GM12891 (cell line): Measurements from ENCODE around the gene PROK1.

Experiments used
- DNase-seq: peaks from one replicate; pipeline ENCODE4 v3.0.0; 2011; ENCODE audit warnings: low spot score; ENCODE audit not compliant: insufficient read length
- FAIRE-seq: peaks from 2 replicates; lab custom pipeline; 2011; peaks lifted over from hg19 to GRCh38; lab: Jason Lieb, UNC
- PAX5 ChIP-seq: IDR thresholded peaks from 2 replicates; pipeline ENCODE4 v1.6.1; 2011; ENCODE audit warnings: low read length, moderate library complexity, mild to moderate bottlenecking; ENCODE audit not compliant: insufficient read depth, severe bottlenecking
- POLR2A ChIP-seq: IDR thresholded peaks from 2 replicates; pipeline ENCODE4 v1.6.1; 2011; ENCODE audit warnings: low read depth, low read length, control low read depth
- POLR2AphosphoS5 ChIP-seq: IDR thresholded peaks from 2 replicates; pipeline ENCODE4 v1.6.1; 2011; ENCODE audit warnings: low read depth, low read length, control low read depth
- POU2F2 ChIP-seq: IDR thresholded peaks from 2 replicates; pipeline ENCODE4 v1.6.1; 2011; ENCODE audit warnings: low read depth, mild to moderate bottlenecking, control low read depth, low read length, moderate library complexity
- SPI1 ChIP-seq: IDR thresholded peaks from 2 replicates; pipeline ENCODE4 v1.6.1; 2011; ENCODE audit warnings: low read depth, low read length, control low read depth
- TAF1 ChIP-seq: IDR thresholded peaks from 2 replicates; pipeline ENCODE4 v1.6.1; 2011; ENCODE audit warnings: low read depth, low read length, control low read depth

The PROK1 gene

DNA sequence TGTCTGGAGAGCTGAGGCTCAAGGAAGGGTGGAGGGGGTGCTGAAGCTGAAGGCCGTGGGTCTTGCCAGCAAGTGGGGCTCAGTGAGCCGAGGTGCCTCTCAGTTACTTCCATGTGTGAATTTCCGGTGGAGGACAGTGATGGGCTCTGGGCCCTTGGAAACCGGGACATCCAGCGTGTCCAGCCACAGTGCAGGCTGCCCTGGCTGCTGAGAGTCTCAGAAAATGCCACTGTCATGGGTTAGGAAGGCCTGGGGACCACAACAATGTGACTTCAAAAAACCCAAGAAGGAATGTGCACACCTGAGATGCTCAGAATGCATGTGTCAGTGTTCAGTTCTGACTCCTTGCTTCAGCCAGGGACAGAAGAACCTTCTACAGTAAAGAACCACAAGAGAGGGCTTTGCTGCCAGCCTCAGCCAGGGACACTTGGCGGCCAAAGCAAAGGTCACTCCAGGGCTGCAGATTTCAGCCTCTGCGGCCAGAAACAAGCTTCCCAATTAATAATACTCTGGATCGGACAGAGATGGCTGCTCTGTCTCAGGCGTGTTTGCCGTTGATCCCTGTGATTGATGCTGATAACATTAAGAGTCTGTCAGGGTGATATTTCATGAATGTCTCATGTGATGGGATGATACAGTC lies 30.8 kb upstream of the PROK1 start:
- DNase-seq (no peak), FAIRE-seq (no peak)
- TF ChIP-seq SPI1, result no peak
- no peak for TF ChIP-seq PAX5
- no peak for TF ChIP-seq POLR2AphosphoS5
- TF ChIP-seq POU2F2, result no peak
- TF ChIP-seq TAF1, result no peak
- TF ChIP-seq POLR2A, result no peak

DNA sequence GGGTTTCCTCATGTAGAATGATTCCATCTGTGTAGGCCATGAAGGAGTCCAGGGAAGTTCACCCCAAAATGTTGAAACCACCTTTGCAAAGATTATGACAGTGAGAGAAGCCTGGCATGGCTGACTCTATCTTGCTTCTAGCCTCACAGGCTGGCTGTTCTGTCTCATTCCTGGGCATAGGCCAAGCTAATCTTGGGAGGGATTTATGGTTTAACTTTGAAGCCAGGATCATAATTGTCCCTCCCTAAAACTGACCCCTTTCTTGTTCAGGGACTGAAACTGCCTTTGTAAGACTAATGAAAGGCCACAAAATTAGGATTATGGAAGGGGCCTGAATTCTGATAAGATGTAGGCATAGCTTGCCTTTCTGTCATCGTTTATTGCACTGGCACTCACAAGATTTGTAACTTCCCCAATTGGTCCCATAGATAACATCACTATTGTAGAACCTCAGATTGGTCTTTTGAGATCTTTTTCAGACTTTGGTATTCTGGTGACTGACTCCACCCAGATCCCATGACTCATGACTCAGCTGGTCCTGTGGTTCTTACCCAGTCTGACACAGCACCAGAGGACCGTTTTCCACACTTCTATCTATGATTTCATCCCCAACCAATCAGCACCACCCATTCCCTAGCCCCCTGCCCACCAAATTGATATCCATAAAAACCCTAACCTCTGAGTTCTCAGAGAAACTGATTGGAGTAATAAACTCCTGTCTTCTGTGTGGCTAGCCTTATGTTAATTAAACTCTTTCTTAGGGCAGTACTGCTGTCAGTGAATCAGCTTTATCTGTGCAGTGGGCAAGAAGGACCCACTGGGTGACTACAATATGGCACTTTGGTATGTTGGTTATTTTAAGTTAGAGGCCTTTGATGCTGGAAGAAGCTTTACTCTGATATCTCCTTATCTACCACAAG lies 29.8 kb upstream of the PROK1 start:
- DNase-seq (no peak), FAIRE-seq (no peak)
- no peak for TF ChIP-seq POU2F2
- no peak for TF ChIP-seq POLR2AphosphoS5
- no peak for TF ChIP-seq POLR2A
- TF ChIP-seq PAX5, result no peak
- no peak for TF ChIP-seq SPI1
- TF ChIP-seq TAF1, result no peak

DNA sequence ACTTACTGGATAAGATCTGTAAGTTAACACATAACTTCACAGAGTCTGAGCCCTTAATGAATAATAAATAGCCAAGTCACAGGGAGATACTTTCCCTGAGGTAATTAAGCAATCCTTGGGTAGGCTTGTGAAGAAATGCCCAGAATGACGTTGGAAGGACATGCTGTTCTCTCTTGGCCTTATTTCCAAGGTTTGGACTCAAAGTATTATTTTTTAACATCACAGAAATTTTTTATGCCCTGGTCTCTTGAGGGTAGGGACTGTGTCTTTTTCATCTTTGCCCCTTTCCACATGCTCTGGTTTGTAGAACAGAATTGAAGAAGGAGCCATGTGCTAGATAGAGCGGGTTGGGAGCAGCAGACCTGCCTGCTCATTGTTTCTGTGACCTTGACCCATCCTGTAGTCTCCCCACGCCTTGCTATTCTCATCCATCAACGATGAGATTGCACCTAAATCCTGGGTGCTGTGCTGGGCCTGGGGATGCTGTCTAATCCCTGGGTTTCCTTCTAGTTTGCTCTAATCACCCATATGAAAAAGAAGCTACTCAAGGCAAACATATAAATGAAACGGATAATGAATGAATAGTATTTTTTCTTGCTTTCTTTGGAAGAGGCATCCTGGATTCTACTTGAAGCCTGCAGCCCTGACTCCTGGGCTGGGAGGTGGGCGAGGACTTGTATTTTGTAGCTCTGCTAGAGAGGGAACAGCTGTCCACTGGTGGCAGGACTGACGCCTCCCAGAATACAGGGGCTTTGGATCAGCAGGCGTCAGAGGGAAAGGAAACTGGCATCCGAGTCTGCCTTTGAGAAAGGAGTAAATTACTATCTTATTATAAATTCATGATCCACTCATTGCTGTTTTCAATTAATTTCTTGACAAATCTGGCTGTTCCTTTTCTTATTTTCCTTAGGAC lies 26.0 kb upstream of the PROK1 start:
- TF ChIP-seq TAF1, result no peak
- TF ChIP-seq POU2F2, result no peak
- no peak for TF ChIP-seq SPI1
- no peak for TF ChIP-seq POLR2A
- no peak for TF ChIP-seq PAX5
- no peak for TF ChIP-seq POLR2AphosphoS5
- FAIRE-seq (no peak), DNase-seq (no peak)

GRCh38 chr1:110425612-110426152 lies 25.3 kb upstream of the PROK1 start:
- FAIRE-seq (no peak), DNase-seq (no peak)
- TF ChIP-seq PAX5, result no peak
- no peak for TF ChIP-seq TAF1
- no peak for TF ChIP-seq POU2F2
- no peak for TF ChIP-seq SPI1
- TF ChIP-seq POLR2AphosphoS5, result no peak
- no peak for TF ChIP-seq POLR2A

GRCh38 chr1:110426854-110427253 lies 24.1 kb upstream of the PROK1 start:
- DNase-seq (no peak), FAIRE-seq (no peak)
- no peak for TF ChIP-seq POLR2AphosphoS5

DNA sequence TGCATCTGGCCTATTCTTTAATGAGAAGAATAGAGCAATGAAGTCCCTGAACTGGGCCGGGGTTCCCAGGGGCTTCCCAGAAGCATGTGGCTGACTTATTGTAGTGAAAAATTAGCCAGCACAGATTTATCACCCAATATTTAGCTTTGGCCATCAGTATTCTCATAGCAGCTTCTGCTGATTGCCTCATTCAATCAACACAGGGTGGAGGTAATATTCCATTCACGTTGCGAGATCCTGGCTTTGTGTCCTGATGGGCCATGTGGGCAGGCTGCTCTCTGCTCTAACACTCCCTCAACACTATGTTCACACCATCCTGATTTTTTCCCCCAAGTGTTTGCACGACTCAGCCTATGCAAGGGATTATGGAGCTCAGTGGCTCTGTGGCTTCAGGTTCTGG lies 22.0 kb upstream of the PROK1 start:
- DNase-seq (no peak), FAIRE-seq (no peak)
- TF ChIP-seq POLR2AphosphoS5 (no peak), POLR2A (no peak), SPI1 (no peak), PAX5 (no peak), TAF1 (no peak), POU2F2 (no peak)

DNA sequence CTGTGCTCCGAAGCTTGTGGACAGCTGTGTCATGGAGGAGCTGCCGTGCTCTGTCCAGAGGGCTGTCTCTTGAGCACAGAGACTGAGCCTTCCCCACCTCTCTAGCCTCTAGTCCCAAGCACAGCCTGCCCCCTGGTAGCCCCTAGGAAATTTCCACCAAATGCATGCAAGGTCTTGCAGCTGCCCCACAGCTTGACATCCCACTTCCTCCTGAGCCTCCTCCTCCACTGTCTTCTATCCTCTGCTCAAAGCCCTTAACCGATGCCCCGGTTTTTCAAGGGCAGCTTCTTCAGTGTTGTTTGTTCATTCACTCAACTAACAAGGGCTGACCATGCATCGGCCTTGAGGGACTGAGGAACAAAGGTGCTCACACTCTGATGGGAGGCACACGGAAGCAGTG lies 20.6 kb upstream of the PROK1 start:
- FAIRE-seq (no peak), DNase-seq (no peak)
- TF ChIP-seq POLR2AphosphoS5 (no peak), POLR2A (no peak), PAX5 (no peak), TAF1 (no peak), POU2F2 (no peak), SPI1 (no peak)

DNA sequence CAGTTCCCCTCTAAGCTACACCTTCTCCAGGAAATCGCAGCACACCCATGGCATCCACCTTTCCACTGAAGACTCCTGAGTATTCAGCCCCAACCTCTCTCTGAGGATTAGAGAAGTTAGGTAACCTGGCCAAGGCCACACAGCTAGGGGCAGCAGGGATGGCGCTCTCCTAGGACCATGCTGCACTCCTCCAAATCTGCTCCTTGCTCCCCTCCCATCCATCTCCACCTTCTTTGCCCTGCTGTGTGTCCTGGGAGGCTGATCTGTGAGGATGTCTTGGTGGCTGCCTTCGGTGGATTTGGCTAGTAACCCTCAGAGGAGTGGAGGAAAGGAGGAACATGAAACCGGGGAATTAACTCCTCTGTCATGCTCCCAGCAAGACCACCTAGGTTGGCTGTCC lies 20.0 kb upstream of the PROK1 start:
- no peak for TF ChIP-seq POLR2AphosphoS5
- no peak for TF ChIP-seq PAX5
- TF ChIP-seq SPI1, result no peak
- no peak for TF ChIP-seq POLR2A
- TF ChIP-seq POU2F2, result no peak
- no peak for TF ChIP-seq TAF1
- FAIRE-seq (no peak), DNase-seq (no peak)

- DNase-seq (no peak), FAIRE-seq (no peak)
- TF ChIP-seq POLR2AphosphoS5 (no peak), SPI1 (no peak), TAF1 (no peak), PAX5 (no peak), POLR2A (no peak), POU2F2 (no peak)
Measured at GRCh38 chr1:110433213-110433612, 17.7 kb upstream of the PROK1 start.

- DNase-seq (no peak), FAIRE-seq (no peak)
- TF ChIP-seq PAX5, result no peak
- no peak for TF ChIP-seq POU2F2
- no peak for TF ChIP-seq POLR2A
- no peak for TF ChIP-seq TAF1
- TF ChIP-seq POLR2AphosphoS5, result no peak
- TF ChIP-seq SPI1, result no peak
Measured at GRCh38 chr1:110433803-110434202, 17.1 kb upstream of the PROK1 start.
